HG03575 (cell line): ENCODE measurements around the gene GREB1.

ENCODE experiments used
- ATAC-seq: cut with Tn5 transposase; IDR thresholded peaks from one replicate; pipeline ENCODE4 v1.9.1; 2021; ENCODE audit not compliant: unreplicated experiment, insufficient number of reproducible peaks, low FRiP score; ENCODE audit errors: extremely low read depth

GREB1 gene, protein sequence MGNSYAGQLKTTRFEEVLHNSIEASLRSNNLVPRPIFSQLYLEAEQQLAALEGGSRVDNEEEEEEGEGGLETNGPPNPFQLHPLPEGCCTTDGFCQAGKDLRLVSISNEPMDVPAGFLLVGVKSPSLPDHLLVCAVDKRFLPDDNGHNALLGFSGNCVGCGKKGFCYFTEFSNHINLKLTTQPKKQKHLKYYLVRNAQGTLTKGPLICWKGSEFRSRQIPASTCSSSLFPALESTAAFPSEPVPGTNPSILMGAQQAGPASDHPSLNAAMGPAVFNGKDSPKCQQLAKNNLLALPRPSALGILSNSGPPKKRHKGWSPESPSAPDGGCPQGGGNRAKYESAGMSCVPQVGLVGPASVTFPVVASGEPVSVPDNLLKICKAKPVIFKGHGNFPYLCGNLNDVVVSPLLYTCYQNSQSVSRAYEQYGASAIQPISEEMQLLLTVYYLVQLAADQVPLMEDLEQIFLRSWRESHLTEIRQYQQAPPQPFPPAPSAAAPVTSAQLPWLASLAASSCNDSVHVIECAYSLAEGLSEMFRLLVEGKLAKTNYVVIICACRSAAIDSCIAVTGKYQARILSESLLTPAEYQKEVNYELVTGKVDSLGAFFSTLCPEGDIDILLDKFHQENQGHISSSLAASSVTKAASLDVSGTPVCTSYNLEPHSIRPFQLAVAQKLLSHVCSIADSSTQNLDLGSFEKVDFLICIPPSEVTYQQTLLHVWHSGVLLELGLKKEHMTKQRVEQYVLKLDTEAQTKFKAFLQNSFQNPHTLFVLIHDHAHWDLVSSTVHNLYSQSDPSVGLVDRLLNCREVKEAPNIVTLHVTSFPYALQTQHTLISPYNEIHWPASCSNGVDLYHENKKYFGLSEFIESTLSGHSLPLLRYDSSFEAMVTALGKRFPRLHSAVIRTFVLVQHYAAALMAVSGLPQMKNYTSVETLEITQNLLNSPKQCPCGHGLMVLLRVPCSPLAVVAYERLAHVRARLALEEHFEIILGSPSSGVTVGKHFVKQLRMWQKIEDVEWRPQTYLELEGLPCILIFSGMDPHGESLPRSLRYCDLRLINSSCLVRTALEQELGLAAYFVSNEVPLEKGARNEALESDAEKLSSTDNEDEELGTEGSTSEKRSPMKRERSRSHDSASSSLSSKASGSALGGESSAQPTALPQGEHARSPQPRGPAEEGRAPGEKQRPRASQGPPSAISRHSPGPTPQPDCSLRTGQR (N-terminal part only)

DNA sequence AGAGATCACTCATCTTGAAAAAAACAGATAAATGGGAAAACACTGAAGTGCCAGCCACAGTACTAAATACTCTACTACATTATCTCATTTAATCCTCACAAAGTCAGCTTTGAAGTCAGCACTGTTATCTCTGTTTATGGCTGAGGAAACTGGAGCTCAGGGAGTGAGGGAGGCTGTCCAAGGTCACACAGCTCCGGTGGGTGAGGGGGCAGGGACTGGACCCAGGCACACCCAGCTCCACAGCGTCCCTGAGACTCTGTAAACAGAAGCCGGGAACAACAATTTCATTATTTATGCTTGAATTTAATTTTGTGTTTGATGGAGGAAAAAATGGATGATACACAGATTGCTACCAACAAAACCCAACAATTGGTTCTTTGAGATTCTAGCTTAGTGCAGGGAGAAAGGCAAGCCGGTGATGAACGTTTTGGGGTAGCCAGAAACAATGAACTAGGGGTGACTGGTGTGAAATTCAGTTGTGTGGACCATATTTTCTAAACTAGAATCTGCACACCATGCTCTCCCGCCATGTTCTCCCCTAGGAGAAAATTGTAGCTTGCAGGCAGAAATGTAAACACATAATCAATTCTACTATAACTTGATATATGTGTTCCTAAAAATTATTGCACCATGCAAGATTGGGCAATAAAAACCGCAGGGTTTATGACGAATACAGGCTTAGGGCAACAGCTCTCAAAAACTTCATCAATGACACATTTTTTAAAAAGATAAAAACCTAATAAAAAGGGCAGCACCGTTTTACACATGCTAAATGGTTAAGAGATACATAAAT, at the start of gene GREB1:
TSS of gene GREB1 (plus strand) at position 768 of the 793 bp plus-strand sequence. CDS start 22,570 bp downstream, outside the sequence.
- no peak for ATAC-seq

DNA sequence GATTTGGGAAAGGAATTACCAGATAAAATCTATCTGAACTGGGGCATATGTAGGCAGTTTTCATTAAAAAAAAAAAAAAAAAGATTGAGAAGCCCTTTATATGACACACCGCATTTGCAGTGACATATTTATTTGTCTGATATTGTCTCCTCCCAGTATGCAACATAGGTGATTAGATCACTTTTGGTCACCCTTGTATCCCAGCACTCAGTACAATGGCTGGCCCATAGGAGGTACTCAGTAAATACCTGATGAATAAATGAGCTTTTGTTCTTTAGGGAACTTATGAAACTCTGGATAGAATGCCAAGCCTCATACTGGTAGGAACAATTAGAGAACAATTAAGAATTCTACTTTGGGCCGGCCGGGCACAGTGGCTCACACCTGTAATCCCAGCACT, 45.0 kb upstream of the GREB1 start:
- no peak for ATAC-seq

DNA sequence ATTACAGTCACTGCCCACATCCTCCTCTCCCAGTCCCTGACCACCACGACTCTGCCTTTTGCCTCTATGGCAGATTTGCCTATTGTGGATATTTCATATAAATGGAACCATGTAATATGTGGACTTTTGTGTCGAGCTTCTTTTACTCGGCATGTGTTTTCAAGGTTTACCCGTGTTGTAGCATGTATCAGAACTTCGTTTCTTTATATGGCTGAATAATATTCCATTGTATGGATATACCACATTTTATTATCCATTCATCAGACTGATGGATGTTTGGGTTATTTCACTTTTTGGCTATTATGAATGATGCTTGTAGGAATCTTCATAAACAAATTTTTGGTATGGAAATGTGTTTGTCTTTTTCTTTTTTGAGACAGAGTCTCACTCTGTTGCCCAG, 43.7 kb upstream of the GREB1 start:
- ATAC-seq = no peak

DNA sequence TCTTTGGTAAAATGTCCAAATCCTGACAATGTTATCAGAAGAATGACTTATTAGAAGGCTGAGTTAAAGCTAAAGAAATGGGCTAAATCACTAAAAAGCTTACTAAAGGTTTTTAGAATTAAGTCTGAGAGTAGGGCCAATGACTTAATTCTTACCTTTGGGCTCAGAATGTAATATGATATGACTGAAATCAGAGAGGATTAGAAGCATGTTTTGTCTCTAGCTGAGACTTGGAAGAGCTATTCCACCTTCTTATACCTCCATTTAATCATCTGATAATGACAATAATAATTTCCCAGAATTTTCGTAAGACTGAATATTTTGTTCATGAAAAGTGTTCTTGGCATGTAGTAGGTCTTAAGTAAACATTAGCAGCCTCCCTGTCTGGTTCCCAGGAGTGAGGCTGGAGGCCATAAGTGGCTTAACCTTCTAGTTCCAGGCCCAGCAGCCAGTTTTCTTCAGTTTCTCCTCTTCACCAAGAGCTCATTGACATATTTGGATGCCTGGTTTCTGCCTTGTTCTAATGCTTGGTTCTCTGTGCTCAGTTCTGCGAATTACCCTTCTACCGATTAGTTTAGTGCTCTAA, 42.4 kb upstream of the GREB1 start:
- ATAC-seq = no peak

DNA sequence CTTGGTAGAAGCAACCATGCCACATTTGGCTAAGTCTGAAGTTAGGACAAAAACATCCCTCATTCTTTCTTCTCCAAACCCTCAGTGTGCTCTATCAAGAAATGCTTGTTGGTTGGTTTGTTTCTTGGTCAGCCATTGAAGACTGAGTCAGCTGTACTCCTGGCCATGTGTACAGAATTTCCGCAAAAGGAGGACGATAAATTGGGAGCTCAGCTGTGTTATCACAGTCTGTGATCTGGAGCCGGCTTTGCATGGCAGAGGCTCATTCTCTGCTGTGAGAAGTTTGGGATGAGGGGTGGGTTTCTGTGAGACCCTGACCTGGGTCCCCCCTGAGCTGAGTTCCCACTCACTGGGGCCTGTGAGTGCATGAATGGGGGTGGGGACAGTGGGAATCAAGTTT, 41.6 kb upstream of the GREB1 start:
- ATAC-seq = no peak

DNA sequence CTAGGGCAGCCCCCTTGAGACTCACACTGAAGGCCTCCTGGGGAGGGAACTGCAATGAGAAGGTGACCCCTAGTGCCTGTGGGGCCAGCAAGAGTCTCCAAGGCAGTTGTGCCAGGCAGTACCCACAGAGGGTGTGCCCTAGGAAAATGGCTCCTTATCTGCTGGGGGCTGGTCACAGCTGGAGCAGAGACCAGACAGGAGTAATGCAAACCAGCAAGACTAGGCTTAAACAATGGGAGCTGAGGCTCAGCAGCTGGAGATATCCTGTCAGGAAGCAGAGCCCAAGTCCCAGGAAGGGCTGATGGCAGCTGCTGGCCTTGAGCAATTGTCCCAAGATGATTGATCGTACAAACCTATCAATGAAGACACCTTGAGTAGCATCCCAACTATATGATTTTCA, 41.1 kb upstream of the GREB1 start:
- no peak for ATAC-seq

DNA sequence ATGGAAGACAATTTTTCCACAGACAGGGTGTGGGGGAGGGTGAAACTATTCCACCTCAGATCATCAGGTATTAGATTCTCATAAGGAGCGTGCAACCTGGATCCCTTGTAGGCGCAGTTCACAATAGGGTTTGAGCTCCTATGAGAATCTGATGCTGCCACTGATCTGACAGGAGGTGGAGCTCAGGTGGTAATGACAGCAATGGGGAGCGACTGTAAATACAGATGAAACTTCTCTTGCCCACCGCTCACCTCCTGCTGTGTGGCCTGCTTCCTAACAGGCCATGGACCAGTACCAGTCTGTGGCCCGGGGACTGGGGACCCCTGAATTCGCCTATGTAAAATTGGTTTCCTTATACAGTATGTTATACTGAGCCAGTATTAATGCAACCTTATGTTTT, 40.6 kb upstream of the GREB1 start:
- no peak for ATAC-seq

DNA sequence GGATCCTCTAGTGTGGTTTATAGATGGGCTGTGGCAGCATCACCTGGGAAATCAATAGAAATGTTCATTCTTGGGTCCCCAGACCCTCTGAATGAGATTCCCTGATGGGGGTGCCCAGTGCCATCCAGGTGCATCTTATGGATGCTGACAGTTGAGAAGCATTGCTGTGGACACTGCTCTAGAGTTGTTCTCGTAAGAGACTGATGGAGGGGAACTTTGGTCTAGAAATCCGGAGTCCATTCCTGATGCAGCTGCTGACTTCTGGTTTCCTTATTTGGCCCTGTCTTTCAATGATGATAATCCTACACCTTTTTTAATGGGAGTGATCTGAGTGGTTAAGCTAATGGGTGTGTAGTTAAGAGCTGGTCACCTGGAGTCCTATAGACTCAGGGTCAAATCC, 39.5 kb upstream of the GREB1 start:
- ATAC-seq = no peak

DNA sequence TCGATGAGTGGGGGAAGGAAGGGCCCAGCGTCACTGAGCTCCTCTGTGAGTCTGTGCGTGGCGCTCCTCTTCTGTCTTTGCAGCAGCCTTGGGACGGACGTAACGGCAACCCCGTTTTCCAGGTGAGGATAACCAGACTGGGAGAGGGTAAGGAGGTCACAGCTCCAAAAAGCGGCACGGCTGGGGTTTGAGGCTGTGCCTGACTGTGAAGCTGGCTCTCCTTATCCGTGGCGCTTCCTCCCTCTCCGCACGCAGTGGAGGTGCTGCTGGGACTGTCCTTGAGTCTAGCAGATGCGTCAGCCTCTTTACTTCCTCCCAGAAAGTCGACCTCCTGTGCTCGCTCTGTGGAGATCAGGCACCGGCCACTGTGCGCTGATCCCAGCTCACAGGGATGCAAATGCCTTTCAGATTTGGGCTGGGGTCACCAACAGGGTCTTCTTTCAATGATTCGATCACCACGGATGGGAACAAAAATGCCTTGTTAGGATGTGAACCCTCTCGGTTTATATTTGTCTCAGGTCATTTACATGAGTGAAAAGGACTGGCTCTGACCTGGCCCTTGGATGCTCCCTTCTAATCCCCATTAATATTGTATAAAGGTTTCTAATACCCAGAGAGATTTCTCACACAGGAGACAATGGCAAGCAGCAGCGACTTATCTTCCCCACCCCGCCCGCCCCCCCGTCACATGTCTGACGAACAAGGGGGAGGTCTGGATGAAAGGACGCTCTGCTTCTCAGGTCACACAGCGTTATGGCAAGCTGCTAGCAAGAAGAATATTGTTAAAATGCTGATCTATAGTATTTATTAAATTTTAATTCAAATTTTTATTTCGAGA, 37.8 kb upstream of the GREB1 start:
- no peak for ATAC-seq

DNA sequence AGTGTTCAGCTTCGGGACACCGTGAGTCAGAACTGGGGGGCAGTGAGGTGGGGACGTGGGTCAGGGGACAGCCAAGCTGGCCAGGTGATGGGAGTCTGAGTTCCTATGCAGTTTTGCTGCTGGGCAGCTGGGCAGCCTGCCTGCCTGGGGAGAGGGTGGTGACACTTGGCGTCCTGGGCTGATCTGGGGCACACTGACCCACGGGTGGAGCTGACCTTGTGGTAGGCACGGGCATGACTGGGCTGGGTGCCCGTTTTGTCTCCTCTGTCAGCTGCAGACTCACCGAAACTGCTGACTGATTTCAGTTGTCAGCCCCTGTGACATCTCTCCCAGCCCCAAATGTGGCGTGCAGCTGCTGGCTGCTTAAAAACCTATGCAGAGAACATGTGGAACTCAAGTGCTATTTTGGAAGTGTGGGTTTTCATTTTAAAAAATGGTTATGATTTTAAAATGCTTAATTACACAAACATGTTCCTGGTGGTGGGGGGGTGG, 35.3 kb upstream of the GREB1 start:
- peak; percentile 77 for ATAC-seq

DNA sequence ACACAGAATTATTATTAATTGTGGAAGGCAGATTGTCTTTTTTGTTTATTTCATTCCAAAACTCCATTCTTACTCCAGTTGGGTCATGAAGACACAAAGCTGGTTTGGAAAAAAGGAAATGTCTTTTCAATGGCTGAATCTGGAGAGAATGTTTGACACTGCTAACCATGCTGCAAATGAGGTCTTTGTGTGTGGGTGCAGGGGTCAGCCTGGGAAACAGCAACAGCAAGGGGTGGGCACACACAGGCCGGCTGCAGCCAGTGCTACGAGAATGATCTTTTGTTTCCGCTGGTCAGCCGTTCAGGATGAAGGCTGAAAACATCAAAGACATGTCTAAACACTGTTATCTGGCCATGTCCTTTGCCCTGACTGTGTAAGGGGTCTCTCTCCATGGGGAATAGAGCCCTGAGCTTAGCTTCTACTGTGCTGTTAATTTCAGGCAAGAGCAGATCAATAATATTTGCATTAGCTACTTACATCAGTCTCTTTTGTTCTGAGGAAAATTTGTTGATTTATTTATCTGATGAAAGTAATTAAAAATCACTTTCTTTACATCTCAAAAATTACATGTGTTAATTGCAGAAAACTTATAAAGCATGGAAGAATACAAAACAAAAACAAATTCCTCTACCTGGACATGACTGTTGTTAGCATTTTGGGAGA, 34.6 kb upstream of the GREB1 start:
- ATAC-seq = no peak

DNA sequence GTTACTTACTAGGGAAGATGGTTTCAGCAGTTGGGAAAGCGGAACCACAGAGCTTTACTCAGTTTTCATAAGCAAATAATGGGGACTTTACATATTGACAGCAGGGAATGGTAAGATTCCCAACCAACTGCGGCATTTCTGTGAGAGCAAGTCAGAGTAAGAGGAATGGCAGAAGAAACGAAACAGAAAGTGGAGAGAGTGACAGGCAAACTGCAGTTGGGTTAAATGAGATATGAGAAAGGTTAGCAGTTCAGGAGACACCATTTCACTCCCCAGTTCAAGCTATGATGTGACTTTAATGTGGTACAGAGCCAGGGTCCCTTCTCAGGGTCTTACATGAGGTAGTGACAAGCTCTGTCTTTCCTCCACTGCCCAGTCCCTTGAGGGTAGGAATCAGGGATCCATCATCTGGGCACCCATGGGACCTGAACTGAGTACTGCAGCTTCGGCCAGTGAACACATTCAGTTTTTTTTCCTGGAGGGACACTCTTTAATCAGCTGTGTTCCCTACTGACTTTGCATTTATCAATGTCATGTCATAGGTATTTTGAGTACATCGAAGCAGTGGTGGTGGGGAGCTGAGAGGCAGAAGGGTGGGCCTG, 33.0 kb upstream of the GREB1 start:
- ATAC-seq = no peak

DNA sequence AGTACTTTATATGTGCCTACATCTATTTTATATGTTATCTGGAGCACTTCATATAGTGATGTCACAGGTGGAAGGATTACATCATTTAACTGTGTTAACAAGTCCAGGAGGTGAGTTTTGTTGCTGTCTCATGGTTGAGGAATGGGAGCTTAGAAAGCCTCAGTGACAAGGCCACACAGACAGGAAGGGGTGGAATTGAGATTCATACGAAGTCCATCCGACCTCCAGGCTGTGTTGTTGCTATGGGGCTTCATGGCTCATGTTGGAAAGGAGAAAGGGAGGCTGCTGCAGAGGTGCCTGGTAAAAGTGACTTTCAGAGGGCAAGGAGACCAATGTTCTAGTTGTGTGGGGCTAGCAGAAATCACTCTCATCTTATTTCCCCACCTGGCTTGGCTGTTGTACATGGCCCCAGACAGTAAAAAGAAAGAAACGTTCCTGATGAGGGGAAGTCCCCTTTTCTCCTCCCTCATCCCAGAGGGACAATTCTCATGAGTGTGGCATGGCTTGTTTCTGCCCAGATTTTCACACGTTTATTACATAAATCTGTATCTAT, 31.0 kb upstream of the GREB1 start:
- no peak for ATAC-seq

DNA sequence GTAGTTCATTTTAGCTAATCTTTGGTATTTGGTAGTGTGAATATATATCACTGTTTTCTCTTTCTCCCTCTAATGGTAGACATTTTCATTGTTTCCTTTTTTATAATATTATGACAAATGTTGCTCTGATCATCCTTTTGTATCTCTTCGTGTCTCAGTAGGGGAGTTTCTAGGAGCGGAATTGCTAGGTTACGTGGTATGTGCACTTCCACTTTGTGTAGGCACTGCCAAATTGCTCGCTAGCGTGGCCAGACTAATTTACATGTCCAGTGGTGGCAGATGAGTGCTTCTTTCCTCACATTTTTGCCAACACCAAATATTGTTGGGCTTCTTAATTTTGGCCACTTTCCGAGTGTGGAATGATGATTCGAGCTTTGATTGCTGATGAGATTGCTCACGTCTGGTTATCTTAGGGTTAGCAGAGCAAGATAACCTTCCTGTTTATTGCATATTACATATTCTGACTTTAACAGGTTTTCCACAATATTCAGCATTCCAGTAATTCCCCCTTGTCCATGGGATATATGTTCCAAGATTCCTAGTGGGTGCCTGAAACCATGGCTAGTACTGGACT, 30.4 kb upstream of the GREB1 start:
- ATAC-seq = no peak

DNA sequence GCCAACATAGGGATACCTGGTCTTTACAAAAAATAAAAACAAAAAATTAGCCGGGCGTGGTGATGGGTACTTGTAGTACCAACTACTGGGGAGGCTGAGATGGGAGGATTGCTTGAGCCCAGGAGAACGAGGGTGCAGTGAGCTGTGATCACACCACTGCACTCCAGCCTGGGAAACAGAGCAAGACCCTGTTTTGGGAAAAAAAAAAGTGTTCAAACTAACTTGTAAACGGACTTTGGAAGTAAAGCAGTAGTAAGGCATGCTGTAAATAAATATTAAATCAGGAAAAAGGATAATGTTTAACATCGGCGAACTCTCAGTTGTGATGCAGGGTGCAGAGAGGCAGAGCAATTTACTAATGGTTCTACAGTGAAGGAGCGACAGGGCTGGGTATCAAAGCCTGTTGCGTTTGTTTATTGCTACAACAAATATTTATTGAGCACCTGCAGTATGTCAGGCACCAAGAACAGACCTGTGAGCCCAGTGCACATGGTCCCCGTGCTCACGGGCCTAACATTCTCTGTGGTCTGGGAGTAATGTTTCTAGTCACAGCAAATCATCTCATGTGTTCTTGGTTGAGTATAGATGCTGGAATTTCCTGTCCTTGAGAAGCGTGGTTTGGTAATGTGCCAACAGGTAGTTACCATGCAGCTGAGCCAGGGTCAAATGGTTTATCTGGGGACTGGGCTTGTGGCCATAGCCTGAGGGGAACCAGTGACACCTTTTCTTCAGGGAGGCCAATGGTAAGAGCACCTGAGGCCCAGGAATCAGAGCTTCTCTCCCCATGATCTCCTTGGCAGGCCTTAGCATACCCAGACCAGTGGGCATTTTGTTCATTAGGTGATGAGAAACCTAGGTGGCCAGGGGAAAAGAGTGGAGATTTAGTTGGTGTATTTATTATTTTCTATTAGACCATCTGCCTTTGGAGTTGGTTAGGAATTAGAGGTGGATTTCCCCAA, 27.9 kb upstream of the GREB1 start:
- ATAC-seq = no peak
